Measurements from ENCODE around the gene ETS2. TPM values are rescaled to one million over a fixed set of nuclear protein-coding genes. Genes with fewer than 3 reads are reported as not detected.
A peak's percentile ranks its signal among the peaks of the same experiment; 100 is the strongest.

Gene ETS2
- total RNA-seq, 1 experiment from 2014 or later, result 35.3 TPM

DNA sequence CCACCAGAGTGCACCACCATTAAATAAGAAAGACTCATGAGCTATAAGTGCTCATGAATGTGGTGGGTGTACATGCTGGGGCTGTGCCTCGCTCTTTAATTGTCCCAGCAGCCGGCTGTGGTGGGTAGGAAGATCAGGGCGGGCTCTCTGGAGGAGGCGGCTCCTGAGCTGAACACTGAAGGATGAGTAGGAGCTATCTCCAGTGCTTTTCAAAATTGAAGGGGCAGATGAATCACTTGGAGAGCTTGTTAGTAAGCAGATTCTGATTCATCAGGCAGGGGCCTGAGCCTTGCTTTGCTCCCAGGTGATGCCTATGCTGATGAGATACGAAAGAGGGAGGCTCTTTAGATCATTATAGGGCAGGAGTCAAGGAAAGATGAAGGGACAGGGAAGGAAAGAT is 54.1 kb downstream of the ETS2 start:
- Histone ChIP-seq H3K18ac (ENCODE audit: insufficient read length, low read depth, low read length) (no peak overlapping the region), H4K91ac (ENCODE audit: insufficient read length, low read depth, low read length) (no peak overlapping the region), H2AFZ (ENCODE audit: low read length) (no peak overlapping the region), H3K27me3 (ENCODE audit: insufficient read depth, low read length) (no peaks in the 10 kb centered on the region), H3K23ac (ENCODE audit: insufficient read length, low read depth, low read length) (no peak overlapping the region), H2BK15ac (ENCODE audit: low read depth, low read length) (no peak overlapping the region), H4K5ac (ENCODE audit: insufficient read length, low read depth, low read length) (no peak overlapping the region), H2BK120ac (ENCODE audit: low read depth, low read length, poor library complexity, severe bottlenecking) (no peak overlapping the region), H3K56ac (ENCODE audit: insufficient read length, low read depth, low read length) (no peak overlapping the region), H2BK20ac (ENCODE audit: low read depth, low read length, poor library complexity, severe bottlenecking) (no peak overlapping the region), H3K23me2 (ENCODE audit: insufficient read length, low read depth, low read length, poor library complexity, severe bottlenecking) (no peaks in the 10 kb centered on the region), H3K9me3 (ENCODE audit: control insufficient read depth, low read depth, low read length) (no peaks in the 10 kb centered on the region), H3K4me2 (ENCODE audit: insufficient read depth, insufficient read length, low read length) (no peak overlapping the region), H3K4me1 (ENCODE audit: insufficient read depth, low read length) (no peaks in the 10 kb centered on the region), H3T11ph (ENCODE audit: low read length) (no peak overlapping the region), H3K27ac (ENCODE audit: insufficient read length, low read depth, low read length) (no peak overlapping the region), H3K79me2 (ENCODE audit: insufficient read depth, low read length) (no peaks in the 10 kb centered on the region), H3K4ac (ENCODE audit: low read depth, low read length) (no peak overlapping the region), H3K14ac (ENCODE audit: insufficient read depth, low read length) (no peak overlapping the region), H2BK5ac (ENCODE audit: insufficient read length, low read length) (no peak overlapping the region), H2AK5ac (ENCODE audit: insufficient read length, low read length) (no peak overlapping the region), H4K8ac (replicated peaks; ENCODE audit: insufficient read length, low read depth, low read length) (no peak overlapping the region), H3K79me1 (ENCODE audit: insufficient read depth, low read depth, low read length, poor library complexity, severe bottlenecking) (no peaks in the 10 kb centered on the region), H2BK12ac (ENCODE audit: insufficient read length, low read depth, low read length) (no peak overlapping the region), H3K9ac (ENCODE audit: extremely low read depth, insufficient read length, low read length) (no peak overlapping the region), H4K20me1 (ENCODE audit: control insufficient read depth, insufficient read depth, insufficient read length) (no peaks in the 10 kb centered on the region)
- peaks cover 0 to 3% of the 10 kb centered on the region in 2 experiments; a peak in 2 of 4 replicates for H3K4me1 Mint-ChIP-seq
- peak overlapping the region in 1 of 3 experiments; percentile 54; a peak in 2 of 7 replicates for H3K27ac Mint-ChIP-seq
- H3K27me3 Mint-ChIP-seq (ENCODE audit: low read depth), result peaks cover 3% of the 10 kb centered on the region; the same call in 1 of the 2 replicates
- no CpG with 5 or more reads among the region's 5 CpGs for WGBS (ENCODE audit: extremely low coverage, insufficient read length, low lambda C conversion rate)
- no peaks in the 10 kb centered on the region for H3K36me3 Mint-ChIP-seq (ENCODE audit: insufficient read depth in 1 of 3, low read depth in 3 of 3)
- H3K9me3 Mint-ChIP-seq, result no peaks in the 10 kb centered on the region; a peak in 1 of 5 replicates
- H3K4me3 Mint-ChIP-seq, result no peak overlapping the region
- TF ChIP-seq, protein P1, sequence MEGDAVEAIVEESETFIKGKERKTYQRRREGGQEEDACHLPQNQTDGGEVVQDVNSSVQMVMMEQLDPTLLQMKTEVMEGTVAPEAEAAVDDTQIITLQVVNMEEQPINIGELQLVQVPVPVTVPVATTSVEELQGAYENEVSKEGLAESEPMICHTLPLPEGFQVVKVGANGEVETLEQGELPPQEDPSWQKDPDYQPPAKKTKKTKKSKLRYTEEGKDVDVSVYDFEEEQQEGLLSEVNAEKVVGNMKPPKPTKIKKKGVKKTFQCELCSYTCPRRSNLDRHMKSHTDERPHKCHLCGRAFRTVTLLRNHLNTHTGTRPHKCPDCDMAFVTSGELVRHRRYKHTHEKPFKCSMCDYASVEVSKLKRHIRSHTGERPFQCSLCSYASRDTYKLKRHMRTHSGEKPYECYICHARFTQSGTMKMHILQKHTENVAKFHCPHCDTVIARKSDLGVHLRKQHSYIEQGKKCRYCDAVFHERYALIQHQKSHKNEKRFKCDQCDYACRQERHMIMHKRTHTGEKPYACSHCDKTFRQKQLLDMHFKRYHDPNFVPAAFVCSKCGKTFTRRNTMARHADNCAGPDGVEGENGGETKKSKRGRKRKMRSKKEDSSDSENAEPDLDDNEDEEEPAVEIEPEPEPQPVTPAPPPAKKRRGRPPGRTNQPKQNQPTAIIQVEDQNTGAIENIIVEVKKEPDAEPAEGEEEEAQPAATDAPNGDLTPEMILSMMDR (conservative IDR thresholded peaks at IDR 0.05), result no peak
- no peak for DNase-seq

Data from H9 (cell line).